ENCODE measurements around the gene TBC1D8. TPM values are rescaled to one million over a fixed set of nuclear protein-coding genes. Genes with fewer than 3 reads are reported as not detected.

TBC1D8 gene
- total and polyA plus RNA-seq, 9 donors: 18.3 to 26.6 (median 20.6) TPM

DNA sequence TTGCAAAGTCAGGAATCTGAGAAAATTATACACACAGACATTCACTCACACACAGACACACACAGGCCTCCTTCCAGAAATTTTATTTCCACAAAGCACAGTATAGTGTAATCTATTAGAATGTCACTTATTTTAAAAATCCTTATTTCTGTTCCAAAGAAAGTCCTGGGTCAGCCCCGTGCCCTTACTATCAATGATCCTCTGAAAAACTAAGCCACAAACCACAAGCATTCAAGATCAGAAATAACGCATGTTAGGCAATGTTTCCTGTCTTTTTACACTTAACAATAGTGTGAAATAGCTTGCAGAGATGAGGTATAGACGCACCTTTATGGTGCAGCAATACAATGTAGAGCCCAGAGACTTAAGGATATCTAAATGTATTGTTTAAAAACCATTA is 25.8 kb downstream of the TBC1D8 start:
- no peak for DNase-seq
- no peaks in the 10 kb centered on the region for H3K36me3 ChIP-seq (ENCODE audit: control insufficient read depth, insufficient read depth, low read length)
- H3K27me3 ChIP-seq (ENCODE audit: control insufficient read depth, insufficient read depth, low read length): no peaks in the 10 kb centered on the region
- H3K4me1 ChIP-seq (ENCODE audit: control insufficient read depth, insufficient read depth, low read length): peaks cover 33% of the 10 kb centered on the region
- H3K9me3 ChIP-seq (replicated peaks; ENCODE audit: control insufficient read depth, low read depth, low read length): no peaks in the 10 kb centered on the region
- peak overlapping the region; percentile 84 for H3K27ac ChIP-seq (ENCODE audit: low read length)
- no CpG with 5 or more reads among the region's 3 CpGs for WGBS (ENCODE audit: insufficient coverage)
- no peak overlapping the region for H3K4me3 ChIP-seq (ENCODE audit: low read length)

DNA sequence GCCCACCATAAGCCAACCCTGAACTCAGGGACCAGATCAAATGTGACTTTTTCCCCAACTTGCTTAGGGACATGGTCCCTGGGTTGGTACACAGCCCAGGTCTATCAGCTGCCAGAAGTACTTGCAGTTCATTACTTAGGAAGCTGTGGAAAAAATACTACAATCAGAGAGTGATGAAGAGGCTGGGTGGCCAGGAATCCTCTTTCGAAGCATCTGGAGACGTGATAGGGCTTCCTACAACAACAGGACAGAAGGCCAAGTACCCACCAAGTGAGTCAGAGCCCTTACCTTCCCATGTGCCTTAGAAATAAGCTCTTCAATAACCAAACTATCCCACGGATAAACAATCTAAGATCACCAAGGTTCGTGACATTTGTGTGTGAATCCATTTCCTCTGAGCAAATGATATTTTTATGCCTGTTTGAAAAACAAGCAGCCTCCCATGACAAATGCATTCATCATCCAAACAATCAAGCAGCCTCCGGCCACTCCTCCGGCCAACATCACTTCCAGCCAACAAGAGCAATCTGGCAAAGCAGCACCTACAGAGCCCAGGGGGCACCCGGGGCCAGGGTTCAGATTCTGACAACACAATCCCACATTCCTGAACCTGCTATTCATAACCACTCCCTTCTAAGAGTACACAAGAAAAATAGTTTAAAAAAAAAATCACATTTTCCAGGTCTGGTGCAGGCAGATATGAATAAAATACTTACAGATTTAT is 26.4 kb downstream of the TBC1D8 start:
- Histone ChIP-seq H3K9me3 (replicated peaks; ENCODE audit: control insufficient read depth, low read depth, low read length) (no peaks in the 10 kb centered on the region), H3K4me1 (ENCODE audit: control insufficient read depth, insufficient read depth, low read length) (peaks cover 33% of the 10 kb centered on the region), H3K27me3 (ENCODE audit: control insufficient read depth, insufficient read depth, low read length) (no peaks in the 10 kb centered on the region), H3K4me3 (ENCODE audit: low read length) (no peak overlapping the region), H3K36me3 (ENCODE audit: control insufficient read depth, insufficient read depth, low read length) (no peaks in the 10 kb centered on the region), H3K27ac (ENCODE audit: low read length) (peak overlapping the region; percentile 84)
- DNase-seq: peak; percentile 64
- 26% methylated on average over 3 of the region's 7 CpGs for WGBS (ENCODE audit: insufficient coverage)

DNA sequence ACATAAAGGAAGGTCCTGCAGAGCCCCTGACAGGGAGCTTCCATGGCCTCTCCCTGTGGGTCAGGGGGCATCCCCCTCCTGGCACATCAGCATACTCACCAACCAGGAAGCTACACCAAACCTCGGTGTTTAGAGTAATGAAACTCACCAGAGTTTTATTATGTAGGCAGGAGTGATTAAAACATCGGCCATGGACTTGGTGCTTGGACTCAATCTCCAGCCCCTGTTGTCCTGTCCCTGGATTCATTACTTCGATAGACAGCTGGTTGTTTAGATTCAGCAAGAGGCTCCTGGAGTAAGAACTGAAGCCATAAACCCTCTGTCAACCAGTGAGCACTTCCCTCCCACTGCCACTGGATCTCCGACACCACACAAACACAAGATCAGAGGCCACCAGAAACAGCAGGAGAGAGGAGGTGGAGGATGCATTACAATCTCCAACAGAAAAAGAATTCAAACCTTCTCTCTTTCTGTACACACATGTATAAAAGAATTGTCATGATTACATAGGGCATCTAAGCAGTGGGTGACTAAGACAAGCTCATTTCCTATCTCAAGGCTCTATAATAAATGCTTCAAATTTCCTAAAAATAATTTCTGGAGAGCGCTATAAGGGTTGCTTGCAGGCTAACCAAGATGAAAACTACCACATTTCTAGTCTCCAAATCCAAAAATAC is 27.2 kb downstream of the TBC1D8 start:
- H3K4me3 ChIP-seq (ENCODE audit: low read length): no peak overlapping the region

DNA sequence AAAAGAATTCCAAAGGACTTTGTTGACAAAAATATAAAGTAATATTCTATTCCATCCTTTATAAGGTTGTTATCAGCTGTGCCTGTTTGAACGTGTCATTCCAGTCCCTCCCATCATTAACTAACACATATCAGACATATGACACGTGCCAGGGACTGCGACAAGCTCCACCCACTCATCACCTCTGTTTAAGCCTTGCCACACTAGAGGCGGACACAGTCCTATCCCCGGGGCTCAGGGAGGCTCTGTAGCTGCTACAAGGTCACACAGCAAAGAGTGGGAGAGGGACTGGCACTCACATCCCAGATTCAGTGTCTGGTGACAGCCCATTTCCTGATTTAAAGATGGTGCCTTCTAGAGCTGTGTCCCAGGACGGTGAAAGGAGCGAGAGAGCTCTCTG is 30.0 kb downstream of the TBC1D8 start:
- H3K27ac ChIP-seq (ENCODE audit: low read length): peak overlapping the region; percentile 13
- H3K36me3 ChIP-seq (ENCODE audit: control insufficient read depth, insufficient read depth, low read length): no peaks in the 10 kb centered on the region
- H3K9me3 ChIP-seq (replicated peaks; ENCODE audit: control insufficient read depth, low read depth, low read length): no peaks in the 10 kb centered on the region
- DNase-seq: no peak
- no peak overlapping the region for H3K4me3 ChIP-seq (ENCODE audit: low read length)
- no peaks in the 10 kb centered on the region for H3K27me3 ChIP-seq (ENCODE audit: control insufficient read depth, insufficient read depth, low read length)
- 53% methylated on average over 3 of the region's 7 CpGs for WGBS (ENCODE audit: insufficient coverage)
- peaks cover 34% of the 10 kb centered on the region for H3K4me1 ChIP-seq (ENCODE audit: control insufficient read depth, insufficient read depth, low read length)

More for the DNA sequence above, 27.2 kb downstream of the TBC1D8 start:
- Histone ChIP-seq H3K36me3 (ENCODE audit: control insufficient read depth, insufficient read depth, low read length) (no peaks in the 10 kb centered on the region), H3K27me3 (ENCODE audit: control insufficient read depth, insufficient read depth, low read length) (no peaks in the 10 kb centered on the region), H3K4me1 (ENCODE audit: control insufficient read depth, insufficient read depth, low read length) (peaks cover 34% of the 10 kb centered on the region), H3K27ac (ENCODE audit: low read length) (peak overlapping the region; percentile 84), H3K9me3 (replicated peaks; ENCODE audit: control insufficient read depth, low read depth, low read length) (no peaks in the 10 kb centered on the region)
- DNase-seq: no peak
- 100% methylated on average over 1 of the region's 5 CpGs for WGBS (ENCODE audit: insufficient coverage)

DNA sequence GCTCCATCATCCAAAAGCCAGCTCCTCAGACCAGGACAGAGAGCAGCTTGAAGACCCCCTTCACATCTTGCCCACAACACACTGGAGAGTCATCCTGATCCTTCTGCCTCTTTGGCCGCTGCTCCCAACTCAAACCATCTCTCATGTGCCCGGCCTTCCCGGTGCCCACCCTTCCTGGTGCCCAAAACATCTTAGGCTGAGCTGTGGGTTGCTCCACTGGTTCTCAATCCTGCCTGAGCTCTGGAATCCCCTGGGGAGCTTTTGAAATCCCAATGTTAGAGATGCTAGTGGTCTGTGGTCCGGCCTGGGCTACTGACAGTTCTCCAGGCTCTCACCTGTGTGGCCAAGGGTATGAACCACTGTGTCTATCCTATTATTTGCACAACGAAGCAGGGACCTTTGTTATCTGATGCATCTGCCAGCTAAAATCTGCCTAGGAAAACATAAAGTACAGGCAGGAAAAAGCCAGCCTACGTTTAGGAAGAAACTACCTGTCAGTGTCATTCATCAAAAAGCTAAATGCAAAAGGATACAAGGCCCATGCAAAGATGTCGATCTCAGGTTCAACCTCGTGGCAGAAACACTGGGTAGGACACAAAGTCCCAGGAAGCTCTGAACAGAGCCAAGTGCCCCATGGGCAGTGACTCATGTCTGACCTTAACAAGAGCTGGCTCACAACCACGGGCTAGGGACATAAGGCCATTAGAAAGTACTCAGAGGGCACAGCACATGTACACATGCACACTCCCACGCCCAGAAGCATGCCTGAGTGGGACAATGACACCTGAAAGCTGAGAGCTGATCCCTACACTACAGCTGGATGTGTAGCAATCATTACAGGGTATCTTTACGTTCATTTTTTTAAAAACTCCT is 30.8 kb downstream of the TBC1D8 start:
- no peak overlapping the region for H3K4me3 ChIP-seq (ENCODE audit: low read length)
- H3K36me3 ChIP-seq (ENCODE audit: control insufficient read depth, insufficient read depth, low read length): no peaks in the 10 kb centered on the region
- peak; percentile 46 for DNase-seq
- 74% methylated on average over 6 of the region's 11 CpGs for WGBS (ENCODE audit: insufficient coverage)
- peaks cover 38% of the 10 kb centered on the region for H3K4me1 ChIP-seq (ENCODE audit: control insufficient read depth, insufficient read depth, low read length)
- H3K27ac ChIP-seq (ENCODE audit: low read length): no peak overlapping the region
- H3K27me3 ChIP-seq (ENCODE audit: control insufficient read depth, insufficient read depth, low read length): no peaks in the 10 kb centered on the region
- H3K9me3 ChIP-seq (replicated peaks; ENCODE audit: control insufficient read depth, low read depth, low read length): no peaks in the 10 kb centered on the region

DNA sequence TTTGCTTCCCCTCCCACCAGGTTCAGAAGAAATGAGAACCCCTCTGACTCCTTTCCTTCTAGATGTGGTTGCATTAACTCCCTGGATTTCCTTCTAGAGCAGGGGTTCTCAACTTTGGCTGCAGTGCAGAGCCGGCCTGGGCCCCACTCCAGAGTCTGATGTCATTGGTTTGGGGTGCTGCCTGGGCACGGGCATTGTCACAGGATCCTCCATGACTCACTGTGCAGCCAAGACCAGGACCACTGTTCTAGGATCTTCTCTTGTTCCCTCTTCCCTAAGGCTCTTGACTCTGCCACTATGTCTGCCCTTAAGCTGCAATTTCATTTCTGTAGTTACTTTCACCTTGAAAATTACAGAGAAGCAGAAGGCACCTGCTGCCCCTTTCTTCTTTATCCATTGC is 31.8 kb downstream of the TBC1D8 start:
- H3K36me3 ChIP-seq (ENCODE audit: control insufficient read depth, insufficient read depth, low read length): no peaks in the 10 kb centered on the region
- no peaks in the 10 kb centered on the region for H3K9me3 ChIP-seq (replicated peaks; ENCODE audit: control insufficient read depth, low read depth, low read length)
- peaks cover 38% of the 10 kb centered on the region for H3K4me1 ChIP-seq (ENCODE audit: control insufficient read depth, insufficient read depth, low read length)
- no peak overlapping the region for H3K27ac ChIP-seq (ENCODE audit: low read length)
- no peak for DNase-seq
- H3K27me3 ChIP-seq (ENCODE audit: control insufficient read depth, insufficient read depth, low read length): no peaks in the 10 kb centered on the region
- 39% methylated on average over 2 of the region's 2 CpGs for WGBS (ENCODE audit: insufficient coverage)
- no peak overlapping the region for H3K4me3 ChIP-seq (ENCODE audit: low read length)

DNA sequence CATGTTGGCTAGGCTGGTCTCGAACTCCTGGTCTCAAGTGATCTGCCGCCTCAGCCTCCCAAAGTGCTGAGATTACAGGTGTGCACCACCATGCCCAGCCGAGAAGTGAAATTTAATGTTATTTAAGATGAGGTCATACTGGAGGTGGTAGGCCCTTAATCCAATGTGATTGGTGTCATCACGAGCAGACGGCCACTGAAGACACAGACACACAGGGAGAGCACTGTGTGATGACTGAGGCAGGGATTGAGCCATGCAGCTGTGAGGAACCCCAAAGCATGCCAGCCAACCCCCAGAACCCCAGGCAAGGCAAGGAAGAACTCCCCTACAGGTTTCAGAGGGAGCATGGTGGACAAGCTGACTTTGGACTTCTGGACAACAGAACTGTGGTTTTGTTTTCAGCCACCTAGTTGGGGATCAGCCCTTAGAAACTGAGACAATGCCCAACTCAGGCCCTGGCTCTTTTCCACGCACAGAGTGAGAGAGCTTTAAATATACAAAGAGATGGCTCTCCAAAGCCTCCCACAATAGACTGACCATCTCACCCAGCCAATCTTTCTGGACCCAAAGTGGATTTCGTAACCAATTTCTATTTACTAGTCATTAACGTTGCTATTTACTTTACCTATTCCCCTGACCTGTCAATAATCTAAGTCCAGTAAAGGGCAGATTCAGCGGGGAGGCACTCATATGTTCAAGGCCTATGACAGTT is 34.2 kb downstream of the TBC1D8 start:
- 97% methylated on average over 6 of the region's 9 CpGs for WGBS (ENCODE audit: insufficient coverage)
- Histone ChIP-seq H3K4me3 (ENCODE audit: low read length) (no peak overlapping the region), H3K27me3 (ENCODE audit: control insufficient read depth, insufficient read depth, low read length) (no peaks in the 10 kb centered on the region), H3K27ac (ENCODE audit: low read length) (no peak overlapping the region), H3K9me3 (replicated peaks; ENCODE audit: control insufficient read depth, low read depth, low read length) (no peaks in the 10 kb centered on the region), H3K4me1 (ENCODE audit: control insufficient read depth, insufficient read depth, low read length) (peaks cover 44% of the 10 kb centered on the region), H3K36me3 (ENCODE audit: control insufficient read depth, insufficient read depth, low read length) (no peaks in the 10 kb centered on the region)
- DNase-seq: no peak

DNA sequence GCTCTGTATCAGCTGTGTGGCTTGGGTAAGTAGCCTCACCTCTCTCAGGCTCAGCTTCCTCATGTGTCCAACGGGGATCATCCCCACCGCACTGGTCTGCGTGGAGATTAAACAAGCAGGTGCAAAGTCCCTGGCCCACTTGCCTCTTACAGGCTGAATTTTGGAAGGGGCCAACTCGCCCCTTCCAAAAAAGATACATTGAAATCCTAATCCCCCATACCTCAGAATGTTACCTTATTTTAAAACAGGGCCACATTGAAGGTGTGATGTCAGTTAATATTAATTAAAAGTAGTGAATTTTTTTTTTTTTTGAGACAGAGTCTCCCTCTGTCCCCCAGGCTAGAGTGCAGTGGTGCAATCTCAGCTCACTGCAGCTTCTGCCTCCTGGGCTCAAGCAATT is 34.8 kb downstream of the TBC1D8 start:
- WGBS (ENCODE audit: insufficient coverage): 80% methylated on average over 1 of the region's 4 CpGs
- H3K4me3 ChIP-seq (ENCODE audit: low read length): no peak overlapping the region
- H3K9me3 ChIP-seq (replicated peaks; ENCODE audit: control insufficient read depth, low read depth, low read length): no peaks in the 10 kb centered on the region
- H3K4me1 ChIP-seq (ENCODE audit: control insufficient read depth, insufficient read depth, low read length): peaks cover 48% of the 10 kb centered on the region
- no peaks in the 10 kb centered on the region for H3K36me3 ChIP-seq (ENCODE audit: control insufficient read depth, insufficient read depth, low read length)
- no peaks in the 10 kb centered on the region for H3K27me3 ChIP-seq (ENCODE audit: control insufficient read depth, insufficient read depth, low read length)
- DNase-seq: no peak
- no peak overlapping the region for H3K27ac ChIP-seq (ENCODE audit: low read length)

DNA sequence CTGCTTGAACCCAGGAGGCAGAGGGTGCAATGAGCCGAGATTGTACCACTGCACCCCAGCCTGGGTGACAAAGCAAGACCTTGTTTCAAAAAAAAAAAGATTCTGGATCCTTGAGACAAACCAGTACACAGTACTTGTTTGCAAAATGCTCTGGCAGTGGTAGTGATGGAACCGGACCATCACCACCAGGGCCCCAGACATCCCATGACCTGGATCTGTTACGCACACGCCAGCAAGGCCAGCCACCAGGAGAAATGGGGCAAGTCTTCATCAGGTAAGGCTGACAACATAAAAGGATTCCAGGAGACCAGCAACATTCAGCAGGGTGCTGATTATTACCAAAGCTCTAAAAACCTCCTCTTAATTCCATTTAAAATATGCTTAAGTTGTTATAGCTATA is 35.5 kb downstream of the TBC1D8 start:
- Histone ChIP-seq H3K27ac (ENCODE audit: low read length) (no peak overlapping the region), H3K36me3 (ENCODE audit: control insufficient read depth, insufficient read depth, low read length) (no peaks in the 10 kb centered on the region)
- no peak for DNase-seq

More for the DNA sequence above, 35.5 kb downstream of the TBC1D8 start:
- WGBS (ENCODE audit: insufficient coverage): 90% methylated on average over 2 of the region's 4 CpGs
- Histone ChIP-seq H3K4me3 (ENCODE audit: low read length) (no peak overlapping the region), H3K4me1 (ENCODE audit: control insufficient read depth, insufficient read depth, low read length) (peaks cover 48% of the 10 kb centered on the region), H3K27me3 (ENCODE audit: control insufficient read depth, insufficient read depth, low read length) (no peaks in the 10 kb centered on the region), H3K9me3 (replicated peaks; ENCODE audit: control insufficient read depth, low read depth, low read length) (no peaks in the 10 kb centered on the region)

All from muscle of leg (tissue), 11 donors.